ENCODE data around the gene PSRC1.

The PSRC1 gene

GRCh38 chr1:109239409-109240068 lies 43.4 kb downstream of the PSRC1 start:
- H3F3A ChIP-seq (ENCODE audit: insufficient read depth, low read length): no peaks in the 10 kb centered on the region

GRCh38 chr1:109239047-109239408 lies 43.9 kb downstream of the PSRC1 start:
- Histone ChIP-seq H3K9ac (ENCODE audit: low read length) (no peak overlapping the region), H3K27ac (ENCODE audit: low read depth, low read length, poor library complexity, severe bottlenecking) (no peak overlapping the region), H3K4me3 (ENCODE audit: low read depth, low read length, poor library complexity, severe bottlenecking) (no peak overlapping the region)

More at GRCh38 chr1:109239409-109240068, 43.4 kb downstream of the PSRC1 start:
- no peaks in the 10 kb centered on the region for H3K9me2 ChIP-seq (ENCODE audit: low read depth, low read length)
- no peak overlapping the region for H3K4me3 ChIP-seq (ENCODE audit: low read depth, low read length, poor library complexity, severe bottlenecking)
- no peaks in the 10 kb centered on the region for H4K20me1 ChIP-seq (ENCODE audit: insufficient read depth, low read length)
- H2AFZ ChIP-seq (ENCODE audit: low read length): no peak overlapping the region
- peak; percentile 64 for TF ChIP-seq CTCF (IDR thresholded peaks at IDR 0.05; ENCODE audit: low read length)
- no peak for TF ChIP-seq EZH2 (IDR thresholded peaks at IDR 0.05; ENCODE audit: borderline replicate concordance, low read length)
- H3K4me1 ChIP-seq (ENCODE audit: insufficient read depth, low read length, severe bottlenecking): no peaks in the 10 kb centered on the region
- H3K9ac ChIP-seq (ENCODE audit: low read length): no peak overlapping the region
- no peak overlapping the region for H3K4me2 ChIP-seq (ENCODE audit: low read length)
- peaks cover 52% of the 10 kb centered on the region for H3K36me3 ChIP-seq (ENCODE audit: insufficient read depth, low read length)
- no peaks in the 10 kb centered on the region for H3K79me2 ChIP-seq (ENCODE audit: insufficient read depth, low read length)
- no peaks in the 10 kb centered on the region for H3K9me3 ChIP-seq (ENCODE audit: low read length)
- H3K27ac ChIP-seq (ENCODE audit: low read depth, low read length, poor library complexity, severe bottlenecking): no peak overlapping the region
- no peaks in the 10 kb centered on the region for H3K27me3 ChIP-seq (ENCODE audit: insufficient read depth, low read length)

GRCh38 chr1:109238382-109238781 lies 44.6 kb downstream of the PSRC1 start:
- Histone ChIP-seq H3K27ac (ENCODE audit: low read depth, low read length, poor library complexity, severe bottlenecking) (no peak overlapping the region), H3K36me3 (ENCODE audit: insufficient read depth, low read length) (peaks cover 56% of the 10 kb centered on the region), H3F3A (ENCODE audit: insufficient read depth, low read length) (no peaks in the 10 kb centered on the region)

More at GRCh38 chr1:109239047-109239408, 43.9 kb downstream of the PSRC1 start:
- Histone ChIP-seq H3K9me2 (ENCODE audit: low read depth, low read length) (no peaks in the 10 kb centered on the region), H2AFZ (ENCODE audit: low read length) (no peak overlapping the region), H4K20me1 (ENCODE audit: insufficient read depth, low read length) (no peaks in the 10 kb centered on the region), H3F3A (ENCODE audit: insufficient read depth, low read length) (no peaks in the 10 kb centered on the region), H3K79me2 (ENCODE audit: insufficient read depth, low read length) (no peaks in the 10 kb centered on the region), H3K27me3 (ENCODE audit: insufficient read depth, low read length) (no peaks in the 10 kb centered on the region), H3K36me3 (ENCODE audit: insufficient read depth, low read length) (peaks cover 56% of the 10 kb centered on the region), H3K4me1 (ENCODE audit: insufficient read depth, low read length, severe bottlenecking) (no peaks in the 10 kb centered on the region), H3K4me2 (ENCODE audit: low read length) (no peak overlapping the region), H3K9me3 (ENCODE audit: low read length) (no peaks in the 10 kb centered on the region)
- TF ChIP-seq CTCF (IDR thresholded peaks at IDR 0.05; ENCODE audit: low read length): no peak
- TF ChIP-seq EZH2 (IDR thresholded peaks at IDR 0.05; ENCODE audit: borderline replicate concordance, low read length): no peak

More at GRCh38 chr1:109238382-109238781, 44.6 kb downstream of the PSRC1 start:
- H3K4me1 ChIP-seq (ENCODE audit: insufficient read depth, low read length, severe bottlenecking): no peaks in the 10 kb centered on the region
- no peak overlapping the region for H3K9ac ChIP-seq (ENCODE audit: low read length)
- H3K4me2 ChIP-seq (ENCODE audit: low read length): no peak overlapping the region
- H2AFZ ChIP-seq (ENCODE audit: low read length): no peak overlapping the region
- H3K27me3 ChIP-seq (ENCODE audit: insufficient read depth, low read length): no peaks in the 10 kb centered on the region
- H3K9me2 ChIP-seq (ENCODE audit: low read depth, low read length): no peaks in the 10 kb centered on the region
- TF ChIP-seq CTCF (IDR thresholded peaks at IDR 0.05; ENCODE audit: low read length) (no peak), EZH2 (IDR thresholded peaks at IDR 0.05; ENCODE audit: borderline replicate concordance, low read length) (no peak)
- no peak overlapping the region for H3K4me3 ChIP-seq (ENCODE audit: low read depth, low read length, poor library complexity, severe bottlenecking)
- no peaks in the 10 kb centered on the region for H3K79me2 ChIP-seq (ENCODE audit: insufficient read depth, low read length)
- H3K9me3 ChIP-seq (ENCODE audit: low read length): no peaks in the 10 kb centered on the region
- no peaks in the 10 kb centered on the region for H4K20me1 ChIP-seq (ENCODE audit: insufficient read depth, low read length)
